Measurements from ENCODE around the gene ZNF576. TPM values are rescaled to one million over a fixed set of nuclear protein-coding genes. Genes with fewer than 3 reads are reported as not detected.

Gene ZNF576
- total and polyA plus RNA-seq, 2 of the 13 experiments (the other 11 are each of a cell fraction or from before 2014, with no cell fraction given), result 7.2 to 9.6 TPM

DNA sequence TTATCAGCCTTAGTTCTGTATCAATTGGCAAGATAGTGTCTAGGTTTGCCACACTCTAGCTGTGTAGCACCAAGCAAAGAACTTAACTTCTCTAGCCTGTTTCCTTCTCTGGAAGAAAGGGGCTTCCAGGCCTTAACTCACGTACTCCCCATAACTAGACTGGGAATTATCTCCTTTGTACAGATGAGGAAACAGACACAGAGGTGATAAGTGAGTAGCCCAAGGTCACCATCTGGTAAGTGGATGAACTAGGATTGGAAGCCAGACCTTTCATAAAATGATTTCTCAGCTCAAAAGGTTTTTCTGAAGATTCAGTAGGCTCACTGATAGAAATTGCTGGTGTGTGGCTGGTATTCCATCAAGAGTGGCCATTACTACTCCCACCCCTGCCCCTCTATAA, 19.9 kb downstream of the ZNF576 start:
- H3K79me2 ChIP-seq (ENCODE audit: insufficient read depth, low read length), result peaks cover 14% of the 10 kb centered on the region
- peaks cover 24% of the 10 kb centered on the region for H3K4me1 ChIP-seq (ENCODE audit: insufficient read depth, low read length)
- H2AFZ ChIP-seq (ENCODE audit: low read length), result no peak overlapping the region
- POLR2A ChIA-PET, result no interaction called here
- H3K4me3 ChIP-seq (replicated peaks in 1 of 3; ENCODE audit: insufficient read depth in 1 of 3, low read depth in 2 of 3, low read length in 3 of 3), result no peak overlapping the region
- H3K27ac ChIP-seq (ENCODE audit: extremely low read length, insufficient read depth, low read length), result no peak overlapping the region
- no peak overlapping the region for H3K4me2 ChIP-seq (ENCODE audit: low read depth, low read length)
- CTCF ChIA-PET (ENCODE audit: low intra/inter-chr PET ratio, low total read pairs), result no interaction called here
- no peaks in the 10 kb centered on the region for H3K9me3 ChIP-seq (ENCODE audit: low read length)
- WGBS (ENCODE audit: low lambda C conversion rate), result 80% methylated on average over 1 of the region's 1 CpG
- ATAC-seq (no peak), FAIRE-seq (no peak), DNase-seq (ENCODE audit: low spot score) (no peak)
- peaks cover 9 to 22% of the 10 kb centered on the region in 2 experiments; a peak in 4 of 5 replicates for H3K36me3 ChIP-seq (replicated peaks in 1 of 2; ENCODE audit: control insufficient read depth in 1 of 2, insufficient read depth in 2 of 2, low read length in 2 of 2)
- no peaks in the 10 kb centered on the region for H4K20me1 ChIP-seq (ENCODE audit: insufficient read depth, low read length)
- no TSS peak for BruUV-seq (replicated peaks)
- H3K9ac ChIP-seq (ENCODE audit: insufficient read depth, low read depth, low read length), result no peak overlapping the region
- TF ChIP-seq NFRKB (IDR thresholded peaks at IDR 0.05), result no peak
- no peak for TF ChIP-seq ZNF432 (CRISPR knock-in tag; IDR thresholded peaks at IDR 0.05; ENCODE audit: borderline replicate concordance)
- no peak for TF ChIP-seq HCFC1 (IDR thresholded peaks at IDR 0.05; ENCODE audit: low read depth, low read length)
- TF ChIP-seq ZFP37 (CRISPR knock-in tag; IDR thresholded peaks at IDR 0.05; ENCODE audit: borderline replicate concordance), result no peak
- TF ChIP-seq TBX2 (CRISPR knock-in tag; IDR thresholded peaks at IDR 0.05; ENCODE audit: borderline replicate concordance), result no peak
- TF ChIP-seq, protein P1, sequence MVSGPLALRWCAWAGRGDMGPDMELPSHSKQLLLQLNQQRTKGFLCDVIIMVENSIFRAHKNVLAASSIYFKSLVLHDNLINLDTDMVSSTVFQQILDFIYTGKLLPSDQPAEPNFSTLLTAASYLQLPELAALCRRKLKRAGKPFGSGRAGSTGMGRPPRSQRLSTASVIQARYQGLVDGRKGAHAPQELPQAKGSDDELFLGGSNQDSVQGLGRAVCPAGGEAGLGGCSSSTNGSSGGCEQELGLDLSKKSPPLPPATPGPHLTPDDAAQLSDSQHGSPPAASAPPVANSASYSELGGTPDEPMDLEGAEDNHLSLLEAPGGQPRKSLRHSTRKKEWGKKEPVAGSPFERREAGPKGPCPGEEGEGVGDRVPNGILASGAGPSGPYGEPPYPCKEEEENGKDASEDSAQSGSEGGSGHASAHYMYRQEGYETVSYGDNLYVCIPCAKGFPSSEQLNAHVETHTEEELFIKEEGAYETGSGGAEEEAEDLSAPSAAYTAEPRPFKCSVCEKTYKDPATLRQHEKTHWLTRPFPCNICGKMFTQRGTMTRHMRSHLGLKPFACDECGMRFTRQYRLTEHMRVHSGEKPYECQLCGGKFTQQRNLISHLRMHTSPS (CRISPR knock-in tag; IDR thresholded peaks at IDR 0.05; ENCODE audit: low read depth), result no peak
- TF ChIP-seq HMGA1 (CRISPR knock-in tag; conservative IDR thresholded peaks at IDR 0.05), result no peak
- TF ChIP-seq TRIM24 (CRISPR knock-in tag; IDR thresholded peaks at IDR 0.05), result no peak
- no peak for TF ChIP-seq SNRNP70 (IDR thresholded peaks at IDR 0.05; ENCODE audit: low read depth, low read length)
- TF ChIP-seq JARID2 (CRISPR knock-in tag; IDR thresholded peaks at IDR 0.05; ENCODE audit: insufficient replicate concordance), result no peak
- no peak for TF ChIP-seq REL (CRISPR knock-in tag; conservative IDR thresholded peaks at IDR 0.05)
- TF ChIP-seq RBFOX2 (IDR thresholded peaks at IDR 0.05; ENCODE audit: low read depth, low read length), result no peak
- intact Hi-C loops (cut with micrococcal nuclease; ENCODE audit: unreplicated experiment) (no loop called here), in situ Hi-C loops (cut with HindIII; ENCODE audit: extremely low pct_ligation_motif_present, low pct_unique_long_range_greater_than_20kb) (no loop called here)
- no peaks in the 10 kb centered on the region for H3K27me3 ChIP-seq (ENCODE audit: control insufficient read depth in 1 of 2, insufficient read depth in 2 of 2, low read length in 2 of 2)
